DMS 273 treated with DMSO at 0.1 percent for 48 hours (cell line): ENCODE data around the gene KERA.
"Not testable (repeated sequence)": the region's sequence is repeated elsewhere in the genome, so short reads cannot be mapped to it uniquely, and the experiment has no call there.

Source experiments
- DNase-seq: peaks from one replicate; lab custom pipeline; 2025; lab: John Stamatoyannopoulos, UW

KERA gene, protein sequence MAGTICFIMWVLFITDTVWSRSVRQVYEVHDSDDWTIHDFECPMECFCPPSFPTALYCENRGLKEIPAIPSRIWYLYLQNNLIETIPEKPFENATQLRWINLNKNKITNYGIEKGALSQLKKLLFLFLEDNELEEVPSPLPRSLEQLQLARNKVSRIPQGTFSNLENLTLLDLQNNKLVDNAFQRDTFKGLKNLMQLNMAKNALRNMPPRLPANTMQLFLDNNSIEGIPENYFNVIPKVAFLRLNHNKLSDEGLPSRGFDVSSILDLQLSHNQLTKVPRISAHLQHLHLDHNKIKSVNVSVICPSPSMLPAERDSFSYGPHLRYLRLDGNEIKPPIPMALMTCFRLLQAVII

DNA sequence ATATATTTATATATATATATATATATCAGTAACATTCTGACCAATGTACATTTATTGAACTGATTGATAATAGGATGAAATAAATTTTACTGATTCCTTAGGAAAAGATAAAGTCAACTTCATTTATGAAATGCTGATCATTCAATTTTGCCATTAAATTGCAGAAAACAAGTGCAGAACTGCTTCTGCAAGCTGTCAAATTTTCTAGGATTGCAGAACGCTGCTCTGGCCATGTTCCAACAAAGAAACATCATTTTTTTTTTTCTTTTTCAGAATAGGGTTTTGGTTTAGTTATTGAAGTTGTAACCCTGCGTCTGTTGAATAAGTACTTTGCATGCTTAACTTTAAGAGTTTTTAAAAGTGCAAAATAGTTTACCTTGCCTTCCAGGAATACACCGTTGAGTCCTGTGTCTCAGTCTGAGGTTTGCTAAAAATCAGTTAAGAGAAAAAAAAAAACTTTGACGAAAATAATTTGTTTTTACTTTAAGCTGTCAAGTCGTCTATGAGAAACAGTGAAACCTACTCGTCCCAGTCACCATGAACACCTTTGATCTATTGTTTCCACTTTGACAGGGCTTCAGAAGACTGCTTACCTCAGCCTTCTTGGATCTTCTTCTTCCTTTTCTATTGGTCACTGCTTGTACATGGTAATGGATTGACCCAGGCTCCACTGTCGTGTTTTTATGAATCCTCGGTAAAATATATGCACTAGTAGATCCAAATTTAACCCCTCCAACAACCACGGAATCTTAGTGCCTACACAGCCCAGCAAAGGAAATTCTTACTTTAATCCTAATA is at the start of gene KERA:
Gene KERA (minus strand): TSS at position 657 of the 798 bp plus-strand sequence. CDS start 1,743 bp downstream, outside the sequence.
- no peak for DNase-seq

DNA sequence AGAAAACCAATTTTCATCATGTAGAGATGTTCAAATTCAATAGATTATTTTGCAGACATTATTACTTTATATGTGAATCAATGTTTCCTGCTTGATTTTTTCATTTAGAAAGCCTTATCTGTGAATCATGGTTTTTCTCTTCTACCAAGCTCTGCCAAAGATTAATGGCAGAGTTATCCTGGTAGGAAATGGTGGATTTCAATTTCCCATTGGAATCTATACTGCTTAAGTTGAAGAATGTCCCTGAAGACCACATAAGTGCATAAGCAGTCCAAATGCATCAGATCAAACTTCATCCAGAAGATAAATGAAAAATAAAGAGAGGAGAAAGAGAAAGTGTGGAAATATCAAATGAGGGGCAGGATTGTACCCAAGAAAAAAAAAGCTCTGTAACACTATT is 48.5 kb upstream of the KERA start:
- no peak for DNase-seq

DNA sequence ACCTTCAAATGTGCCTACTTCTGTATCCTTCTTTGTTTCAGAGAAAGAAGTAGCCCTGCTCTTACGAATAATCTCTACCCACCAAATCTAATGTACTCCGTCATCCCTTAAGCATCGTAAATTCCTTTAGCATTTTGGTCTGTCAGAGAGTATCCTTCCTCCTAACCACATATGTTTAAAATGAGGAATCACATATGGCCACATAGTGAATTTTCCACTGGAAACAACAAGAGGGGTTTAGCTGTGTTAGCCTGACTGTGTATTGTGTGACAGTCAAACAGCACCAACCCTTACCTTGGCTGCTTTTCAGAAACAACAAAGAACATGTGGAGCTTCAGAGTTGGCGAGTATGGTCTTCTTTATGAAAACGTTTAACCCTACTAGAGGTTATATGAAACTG is 48.0 kb upstream of the KERA start:
- DNase-seq: no peak

DNA sequence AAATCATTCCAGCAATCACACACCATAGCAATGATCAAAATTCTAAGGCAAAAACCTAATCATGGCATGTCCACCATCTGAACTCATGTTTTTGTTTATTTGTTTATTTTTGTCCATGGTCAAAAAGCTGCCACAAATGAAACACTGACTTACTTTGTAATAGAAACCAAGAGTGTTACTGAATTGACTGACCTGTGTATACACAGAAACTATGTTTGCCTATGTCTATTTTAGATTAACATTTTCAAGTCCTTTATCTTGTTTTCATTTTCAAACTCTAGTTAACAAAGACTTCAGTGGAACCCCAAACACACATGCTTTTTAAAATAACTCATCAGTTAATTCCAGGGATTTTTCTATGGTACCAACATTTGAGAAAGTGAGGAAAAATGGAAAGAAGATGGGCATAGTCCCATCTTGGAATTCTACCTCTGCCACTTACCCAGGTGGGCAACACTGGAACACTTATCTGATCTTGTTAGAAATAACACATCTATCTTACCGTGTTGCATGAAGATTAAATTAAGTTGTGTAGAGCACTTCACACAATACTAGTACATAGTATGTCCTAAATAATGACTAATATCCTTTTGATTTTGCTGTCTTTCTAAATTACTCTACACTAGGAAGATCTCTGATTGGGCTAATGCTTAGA is 47.1 kb upstream of the KERA start:
- DNase-seq: no peak

DNA sequence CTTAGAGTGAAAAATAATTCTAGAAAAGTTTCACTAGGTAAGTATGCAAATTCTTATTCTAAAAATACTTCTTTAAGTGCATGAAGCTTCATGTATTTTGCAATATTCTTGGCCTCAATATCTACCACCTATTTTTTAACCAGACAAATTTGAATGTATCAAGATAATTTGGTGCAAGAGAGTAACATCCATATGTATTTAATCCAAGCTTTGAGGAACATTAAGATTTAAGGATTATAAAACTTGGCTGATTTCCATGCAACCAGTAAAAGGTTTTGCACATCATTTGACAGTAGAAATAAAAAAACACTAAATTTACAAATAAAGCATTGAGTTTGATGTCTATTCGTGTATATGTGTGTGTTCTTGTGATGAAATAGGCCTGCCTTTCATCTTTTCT is 45.8 kb upstream of the KERA start:
- DNase-seq: no peak

DNA sequence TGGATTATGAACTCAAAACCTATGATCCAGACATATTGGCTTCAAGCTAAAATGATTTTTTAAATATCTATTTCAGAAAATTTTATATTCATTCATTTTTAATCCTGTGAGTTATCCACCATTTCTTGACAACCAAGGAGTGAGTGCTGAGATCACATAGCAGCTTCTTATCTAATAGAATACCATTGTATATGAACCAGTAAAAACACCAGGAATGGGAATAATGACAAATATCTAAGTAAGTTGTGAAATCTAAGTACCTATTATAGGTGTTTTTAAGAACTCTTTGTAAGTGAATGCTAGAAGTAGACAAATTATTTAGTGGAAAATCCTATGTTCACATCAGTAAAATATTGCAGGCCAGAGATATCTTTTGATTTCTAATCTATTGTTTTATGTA is 45.3 kb upstream of the KERA start:
- no peak for DNase-seq

DNA sequence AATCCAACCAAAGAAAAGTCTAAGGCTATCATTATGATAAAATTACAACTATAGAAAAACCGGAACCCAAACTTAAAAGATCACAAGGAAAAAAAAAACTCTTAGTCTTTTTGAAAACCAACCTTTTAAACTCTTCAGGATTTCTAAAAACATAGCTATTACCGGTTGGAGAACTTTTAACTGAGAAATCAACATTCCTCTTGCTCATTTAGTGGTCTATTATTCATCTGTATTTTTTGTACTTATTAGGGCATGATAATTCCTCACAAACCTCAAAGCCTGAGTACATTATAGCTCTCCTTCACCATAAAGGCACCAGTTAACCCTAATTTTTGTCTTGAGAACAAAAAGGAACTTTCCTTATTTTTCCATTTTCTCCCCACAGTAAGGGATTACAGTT is 43.1 kb upstream of the KERA start:
- DNase-seq: no peak

DNA sequence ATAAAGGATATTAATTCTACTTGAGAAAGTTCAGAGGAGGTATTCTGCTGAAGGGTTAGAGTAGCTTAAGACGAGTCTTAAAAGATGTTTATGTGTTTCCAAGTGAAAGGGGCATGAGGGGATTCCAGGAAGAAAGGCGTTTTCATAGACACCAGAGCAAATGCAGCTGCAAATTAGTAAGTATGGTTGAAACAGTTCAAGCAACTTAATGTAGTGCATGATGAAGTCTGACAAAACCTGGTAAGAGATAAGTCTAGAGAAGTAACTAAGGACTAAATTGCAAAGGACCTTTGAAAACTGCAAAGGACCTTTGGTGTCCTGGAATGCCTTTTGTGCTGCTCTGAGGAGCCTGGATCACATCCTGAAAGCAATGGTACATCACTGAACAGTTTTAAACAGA is 42.0 kb upstream of the KERA start:
- DNase-seq: no peak

DNA sequence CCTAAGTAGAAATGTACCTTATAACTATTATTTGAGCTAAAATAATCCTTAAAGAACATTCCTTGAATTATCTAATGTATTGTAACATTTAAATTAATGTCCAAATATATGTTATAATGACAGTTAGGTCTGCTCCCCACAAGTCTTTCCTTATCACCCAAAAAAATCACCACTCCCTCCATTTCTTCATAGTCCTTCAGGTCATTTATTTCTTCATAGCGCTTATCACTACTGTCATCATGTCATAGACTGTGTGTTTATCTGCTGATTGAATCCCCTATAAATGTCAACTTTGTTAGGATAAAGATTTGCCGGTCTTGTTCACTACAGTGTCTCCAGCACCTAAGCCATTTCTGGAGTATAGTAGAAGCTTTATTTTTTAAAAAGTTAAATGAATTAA is 41.5 kb upstream of the KERA start:
- no peak for DNase-seq

DNA sequence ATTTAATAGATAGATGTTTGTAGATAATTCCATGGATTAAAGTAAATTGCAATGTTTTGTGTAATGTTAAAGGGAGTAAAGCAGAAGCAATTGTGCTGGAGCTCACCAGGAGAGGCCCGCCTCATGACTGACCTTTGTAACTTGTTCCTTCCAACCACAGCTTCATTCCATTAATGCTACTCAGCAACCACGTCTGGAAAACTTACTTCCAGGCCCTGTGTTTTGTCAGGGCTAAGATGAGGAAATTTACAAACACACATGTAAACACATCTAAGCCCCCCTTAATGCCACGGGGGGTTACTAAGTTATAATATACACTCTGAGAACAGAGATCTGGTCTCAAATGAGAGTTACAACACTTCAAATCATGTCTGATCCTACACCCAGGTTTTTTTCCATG is 41.1 kb upstream of the KERA start:
- DNase-seq: no peak

DNA sequence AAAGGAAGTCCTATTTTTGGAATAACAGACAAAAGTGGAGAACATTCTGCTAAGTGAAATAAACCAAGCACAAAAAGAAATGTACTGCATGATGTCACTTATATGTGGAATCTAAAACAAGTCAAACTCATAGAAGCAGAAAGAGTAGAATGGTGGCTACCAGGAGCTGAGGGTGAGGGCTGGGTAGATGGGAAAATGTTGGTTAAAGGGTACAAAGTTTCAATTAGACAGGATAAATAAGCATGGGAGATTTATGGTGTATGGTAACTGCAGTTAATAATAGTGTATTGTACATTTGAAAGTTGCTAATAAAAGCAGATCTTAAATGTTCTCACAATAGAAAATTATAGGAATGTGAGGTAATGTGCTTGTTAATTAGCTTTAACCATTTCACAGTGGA is 40.6 kb upstream of the KERA start:
- DNase-seq: no peak

DNA sequence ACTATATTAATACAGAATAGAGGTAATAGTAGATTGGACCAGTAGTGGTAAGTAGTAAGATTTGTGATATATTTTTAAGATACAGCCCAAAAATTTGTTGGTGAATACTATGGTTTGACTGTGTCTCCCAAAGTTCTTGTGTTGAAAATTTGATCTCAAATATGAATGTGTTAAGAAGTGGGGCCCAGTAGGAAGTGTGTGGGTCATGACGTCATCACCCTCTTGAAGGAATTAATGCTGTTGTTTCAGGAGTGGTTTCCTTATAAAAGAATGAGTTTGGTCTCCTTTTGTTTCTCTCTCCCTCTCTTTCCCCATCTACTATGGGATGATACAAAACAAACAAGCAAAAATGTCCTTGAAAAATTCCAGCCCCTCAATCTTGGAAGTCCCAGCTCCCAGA is 37.1 kb upstream of the KERA start:
- no peak for DNase-seq

DNA sequence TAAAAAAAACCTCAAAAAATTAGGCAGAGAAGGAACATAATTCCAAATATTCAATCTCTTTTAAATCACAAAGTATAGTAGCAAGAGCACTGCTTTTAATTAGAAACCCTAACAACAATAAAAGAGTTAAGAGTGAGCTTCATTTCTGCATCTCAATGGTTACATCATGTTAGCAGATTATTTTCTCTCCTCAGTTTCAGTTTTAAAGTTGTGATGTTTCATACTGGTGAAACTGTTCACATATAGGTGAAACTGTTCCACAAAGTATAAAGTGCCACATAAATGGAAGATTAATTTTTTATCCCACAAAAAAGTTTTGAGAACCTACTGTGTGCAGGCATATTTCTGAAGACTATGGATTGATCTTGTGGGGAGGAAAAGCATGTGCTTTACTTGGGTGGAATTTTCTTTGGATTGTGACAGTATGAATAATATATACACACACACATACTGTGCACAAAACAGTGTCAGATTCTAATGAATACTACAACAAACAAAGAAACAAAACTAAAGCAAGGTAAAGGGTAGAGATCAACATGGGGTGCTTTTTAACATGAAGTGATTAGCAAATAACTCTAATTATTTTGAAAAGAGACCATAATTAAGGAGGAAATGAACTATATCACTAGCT is 36.3 kb upstream of the KERA start:
- DNase-seq: no peak

DNA sequence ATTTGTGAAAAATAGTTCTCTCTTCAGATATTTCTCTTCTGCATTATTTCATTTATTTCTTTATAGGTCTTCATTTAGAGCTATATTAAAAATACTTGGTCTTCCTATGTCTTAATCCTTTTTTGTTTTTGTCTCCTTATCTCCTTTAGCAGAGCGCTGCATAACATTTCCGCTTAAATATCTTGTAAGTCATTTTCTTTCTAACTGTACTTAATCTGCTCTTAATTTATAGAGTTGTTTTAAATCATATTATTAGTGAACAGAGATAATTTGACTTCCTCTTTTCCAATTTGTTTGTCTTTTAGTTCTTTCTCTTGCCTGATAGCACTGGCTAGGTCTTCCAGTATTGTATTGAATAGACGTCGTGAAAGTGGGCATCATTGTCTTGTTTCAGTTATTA is 35.5 kb upstream of the KERA start:
- no peak for DNase-seq

DNA sequence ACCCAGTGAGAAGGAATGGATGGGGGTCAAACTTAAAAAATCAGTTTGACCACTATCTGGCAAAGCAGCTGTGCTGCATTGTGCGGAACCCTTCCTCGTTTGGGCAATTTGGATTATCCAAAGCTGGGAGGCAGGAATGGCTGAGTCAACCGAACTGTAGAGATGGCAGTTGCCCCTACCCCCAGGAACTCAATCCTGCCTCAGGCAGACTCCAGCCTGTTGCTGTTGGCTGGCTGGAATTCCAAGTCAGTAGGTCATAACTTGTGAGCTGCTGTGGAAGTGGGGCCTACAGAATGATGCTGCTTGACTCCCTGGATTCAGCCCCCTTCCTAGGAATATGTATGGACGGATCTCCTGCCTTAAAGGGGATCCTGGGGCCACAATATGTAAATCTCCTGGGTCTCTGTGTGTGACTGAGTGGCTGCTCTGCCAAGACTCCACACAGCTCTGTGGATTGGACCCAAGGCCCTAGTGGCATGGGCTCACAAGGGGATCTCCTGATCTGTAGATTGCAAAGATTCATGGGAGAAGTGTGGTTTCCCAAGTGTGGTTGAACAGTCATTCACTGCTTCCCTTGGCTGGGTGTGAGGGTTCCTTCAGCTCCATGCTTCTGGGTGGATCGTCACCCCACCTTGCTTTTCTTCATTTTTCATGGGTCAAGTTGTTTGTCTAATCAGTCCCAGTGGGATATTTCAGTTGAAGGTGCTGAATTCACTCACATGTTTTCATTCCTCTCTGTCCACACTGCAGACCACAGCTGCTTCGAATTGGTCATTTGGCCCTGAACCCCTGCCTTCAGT is 34.3 kb upstream of the KERA start:
- no peak for DNase-seq

DNA sequence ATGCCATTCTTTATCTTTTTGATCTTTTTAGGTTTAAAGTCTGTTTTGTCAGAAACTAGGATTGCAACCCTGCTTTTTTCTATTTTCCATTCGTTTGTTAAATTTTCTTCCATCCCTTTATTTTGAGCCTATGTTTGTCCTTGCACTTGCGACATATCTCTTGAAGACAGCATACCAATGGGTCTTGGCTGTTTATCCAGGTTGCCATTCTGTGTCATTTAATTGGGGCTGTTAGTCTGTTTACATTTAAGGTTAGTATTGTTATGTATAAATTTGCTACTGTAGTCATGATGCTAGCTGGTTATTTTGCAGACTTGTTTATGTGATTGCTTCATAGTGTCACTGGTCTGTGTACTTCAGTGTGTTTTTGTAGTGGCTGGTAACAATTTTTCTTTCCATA is 32.1 kb upstream of the KERA start:
- DNase-seq: not testable (repeated sequence)

DNA sequence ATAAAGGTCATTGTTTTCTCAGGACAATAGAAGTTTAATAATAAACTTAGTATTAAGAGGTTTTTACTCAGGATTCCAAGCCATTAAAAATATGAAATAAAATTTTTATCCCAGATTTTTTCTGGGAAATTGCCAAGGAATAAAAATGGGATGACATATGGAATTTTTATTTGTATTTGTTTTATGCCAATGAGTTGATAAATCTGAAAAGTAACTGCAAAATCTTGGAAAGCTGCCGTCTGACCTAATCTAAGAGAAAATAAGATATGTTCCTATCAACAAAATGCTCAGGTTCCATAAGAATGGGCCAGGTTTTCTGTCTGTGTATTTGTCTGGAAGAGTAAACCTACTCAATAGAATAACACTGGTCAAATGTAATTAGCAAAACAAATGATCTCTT is 22.2 kb upstream of the KERA start:
- DNase-seq: no peak

DNA sequence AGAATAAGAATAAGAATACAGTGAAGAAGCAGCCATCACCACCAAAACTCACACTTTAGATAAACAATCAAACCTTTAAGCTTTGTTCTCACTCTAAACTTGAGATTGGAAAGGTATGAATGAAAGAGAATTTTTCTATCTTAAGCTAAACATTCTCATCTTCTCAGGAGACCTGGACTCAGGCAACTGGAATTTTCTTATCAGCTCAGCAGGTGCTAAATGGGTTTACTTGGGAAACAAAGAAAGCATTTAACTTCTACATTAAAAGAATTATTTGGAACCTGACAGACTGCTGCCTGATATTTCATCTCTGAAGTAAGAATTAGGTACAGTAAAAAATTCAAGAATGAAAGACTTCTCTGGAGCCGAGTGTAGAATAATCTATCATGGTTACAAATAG is 20.7 kb upstream of the KERA start:
- no peak for DNase-seq

DNA sequence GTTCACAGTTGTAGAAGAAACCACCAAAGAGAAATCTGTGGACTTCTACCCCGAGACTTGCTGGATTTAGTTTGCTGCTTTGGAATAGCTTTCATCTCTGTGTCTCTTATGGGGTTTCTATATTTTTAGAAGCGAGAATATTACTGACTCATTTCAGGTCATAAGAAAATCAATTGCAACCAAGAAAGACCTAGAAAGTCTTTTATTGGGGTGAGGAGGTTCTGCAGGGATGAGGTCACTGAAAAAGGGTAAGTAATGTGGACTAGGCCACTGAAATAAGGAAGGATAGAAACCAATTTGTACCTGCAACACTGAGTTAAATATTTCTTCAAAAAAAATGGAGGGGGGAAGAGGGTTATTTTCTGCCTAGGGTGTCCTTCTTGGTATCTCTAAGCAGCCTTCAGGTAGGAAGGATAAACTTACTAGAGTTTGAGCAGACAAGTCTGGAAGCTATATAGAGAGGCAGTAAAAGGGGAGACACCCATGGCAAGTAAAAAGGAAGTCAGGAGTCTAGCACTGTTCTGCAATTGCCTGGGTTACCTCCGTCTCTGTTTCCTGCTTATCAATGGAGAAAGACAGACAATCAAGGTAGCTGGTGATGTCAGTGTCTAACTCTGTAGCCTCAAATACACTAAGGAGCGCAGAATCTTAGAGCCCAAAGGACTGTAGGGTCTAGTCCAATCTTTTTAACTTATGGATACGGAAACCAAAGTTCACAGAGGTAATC is 19.6 kb upstream of the KERA start:
- no peak for DNase-seq

DNA sequence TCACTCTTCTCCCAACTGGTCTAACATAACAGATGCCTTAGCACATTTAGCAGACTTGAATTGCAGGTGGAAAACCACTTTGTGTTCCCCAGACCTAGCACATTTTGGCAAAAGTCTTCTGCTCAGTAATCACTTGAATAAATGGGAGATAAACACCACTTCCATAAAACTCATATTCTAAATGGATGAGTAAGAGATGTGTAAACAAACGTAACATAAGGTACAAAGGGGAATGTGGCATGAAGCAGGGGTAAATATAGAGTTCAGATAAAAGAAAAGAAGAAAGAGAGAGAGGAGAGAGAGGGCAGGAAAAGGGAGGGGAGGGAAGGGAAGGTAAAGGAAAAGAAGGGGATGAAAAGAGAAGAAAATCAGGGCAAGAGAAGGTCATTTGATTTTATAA is 17.0 kb upstream of the KERA start:
- DNase-seq: no peak

DNA sequence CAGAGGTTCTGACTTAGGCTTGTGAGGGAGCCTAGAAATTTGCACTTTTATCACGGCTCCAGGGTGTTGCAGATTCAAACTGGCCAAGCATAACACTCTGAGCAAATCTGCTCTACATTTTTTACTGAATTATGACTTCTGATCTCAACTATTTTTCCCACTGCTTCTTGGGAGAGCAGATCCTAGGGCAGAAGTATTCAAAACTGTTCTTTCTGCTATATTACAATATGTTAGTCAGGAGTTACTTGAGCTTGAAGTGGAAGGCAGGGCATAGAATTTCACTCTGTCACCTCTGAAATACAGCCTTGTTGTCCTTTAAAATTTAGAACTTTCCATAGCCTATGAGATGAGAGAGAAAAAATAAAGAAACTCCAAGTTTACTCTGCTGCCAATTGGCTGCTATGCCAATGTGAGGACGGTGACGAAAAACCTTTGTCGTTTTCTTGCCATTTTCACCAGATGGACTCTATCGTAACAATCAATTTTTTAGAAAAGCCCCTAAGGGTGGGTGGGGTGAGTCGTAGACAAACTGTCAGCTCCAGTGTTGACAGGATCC is 16.4 kb upstream of the KERA start:
- no peak for DNase-seq
